ACHN (cell line): ENCODE results near the gene SYK.
"Not testable (repeated sequence)": the region's sequence is repeated elsewhere in the genome, so short reads cannot be mapped to it uniquely, and the experiment has no call there.

Source experiments
- DNase-seq: peaks from one replicate; pipeline ENCODE4 v3.0.0-alpha.2; 2015
- in situ Hi-C: cut with HindIII; loops from 2 replicates; pipeline ENCODE4 v1.10.0; 2017; ENCODE audit warnings: low sequenced_read_pairs, low pct_ligation_motif_present, low pct_unique_long_range_greater_than_20kb

SYK gene

GRCh38 chr9:90793024-90793423, 8.6 kb upstream of the SYK start:
- in situ Hi-C loops, DNase-seq: not testable (repeated sequence)

GRCh38 chr9:90793729-90794128, 7.9 kb upstream of the SYK start:
- no peak for DNase-seq
- in situ Hi-C loops: no loop called here

GRCh38 chr9:90795084-90795483, 6.5 kb upstream of the SYK start:
- in situ Hi-C loops: no loop called here
- DNase-seq: no peak

GRCh38 chr9:90795871-90796317, 5.7 kb upstream of the SYK start:
- in situ Hi-C loops: no loop called here

GRCh38 chr9:90799271-90799852, 2.3 kb upstream of the SYK start:
- in situ Hi-C loops: no loop called here
- DNase-seq: no peak

More at GRCh38 chr9:90795871-90796317, 5.7 kb upstream of the SYK start:
- DNase-seq: no peak

- in situ Hi-C loops: no loop called here
- no peak for DNase-seq
These were observed 329 bp downstream of the SYK start for GRCh38 chr9:90801973-90802322.

GRCh38 chr9:90802386-90802985, 867 bp downstream of the SYK start:
- no peak for DNase-seq
- in situ Hi-C loops: no loop called here

- DNase-seq: no peak
- in situ Hi-C loops: no loop called here
These were observed 2.4 kb downstream of the SYK start for GRCh38 chr9:90803860-90804593.

- in situ Hi-C loops: no loop called here
- no peak for DNase-seq
These were observed 3.7 kb downstream of the SYK start for GRCh38 chr9:90805006-90805996.

- in situ Hi-C loops: no loop called here
- no peak for DNase-seq
These were observed 5.4 kb downstream of the SYK start for GRCh38 chr9:90807006-90807405.

GRCh38 chr9:90808398-90808797, 6.8 kb downstream of the SYK start:
- in situ Hi-C loops: no loop called here
- DNase-seq: no peak

- in situ Hi-C loops: no loop called here
- no peak for DNase-seq
These were observed 7.5 kb downstream of the SYK start for GRCh38 chr9:90808890-90809685.

GRCh38 chr9:90810691-90811090, 9.1 kb downstream of the SYK start:
- no peak for DNase-seq
- in situ Hi-C loops: no loop called here

- DNase-seq: no peak
- in situ Hi-C loops: no loop called here
These were observed 11.4 kb downstream of the SYK start for GRCh38 chr9:90813046-90813445.

GRCh38 chr9:90813523-90813922, 11.9 kb downstream of the SYK start:
- in situ Hi-C loops: no loop called here
- DNase-seq: no peak

GRCh38 chr9:90814355-90814754, 12.7 kb downstream of the SYK start:
- DNase-seq: no peak
- in situ Hi-C loops: no loop called here

- in situ Hi-C loops: no loop called here
- no peak for DNase-seq
These were observed 13.7 kb downstream of the SYK start for GRCh38 chr9:90815183-90815943.
